NCI-H2081 (cell line): ENCODE results near the gene SORCS1.

Experiments used
- DNase-seq, 2 experiments: peaks; one replicate each; lab custom pipeline; 2025; lab: John Stamatoyannopoulos, UW

SORCS1 gene

GRCh38 chr10:106734220-106734619, 430.3 kb downstream of the SORCS1 start:
- no peak for DNase-seq

GRCh38 chr10:106728232-106728631, 436.3 kb downstream of the SORCS1 start:
- DNase-seq = no peak

GRCh38 chr10:106727170-106727569, 437.3 kb downstream of the SORCS1 start:
- no peak for DNase-seq

- DNase-seq = no peak
Measured at GRCh38 chr10:106722524-106722923, 442.0 kb downstream of the SORCS1 start.

DNA sequence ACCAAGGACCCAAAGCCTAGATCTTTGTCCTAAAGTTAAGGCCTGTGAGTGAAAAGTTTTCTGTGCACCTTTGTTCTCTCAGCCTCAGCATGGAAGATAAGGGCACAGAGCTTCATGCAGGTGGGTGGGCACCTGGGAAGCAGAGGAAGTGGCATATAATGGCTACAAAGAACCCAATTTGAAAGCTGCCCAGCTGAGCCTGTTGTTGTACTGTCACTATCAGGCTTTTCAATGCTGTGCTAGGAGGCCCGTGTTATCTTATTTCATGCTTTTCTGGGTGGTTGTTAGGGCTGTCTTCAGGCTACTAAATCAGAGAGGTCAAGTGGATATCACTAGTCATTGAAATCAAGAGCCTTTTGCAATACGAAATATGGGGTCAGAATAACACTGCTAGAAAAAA, 443.8 kb downstream of the SORCS1 start:
- no peak for DNase-seq

GRCh38 chr10:106716381-106716780, 448.1 kb downstream of the SORCS1 start:
- DNase-seq = no peak

DNA sequence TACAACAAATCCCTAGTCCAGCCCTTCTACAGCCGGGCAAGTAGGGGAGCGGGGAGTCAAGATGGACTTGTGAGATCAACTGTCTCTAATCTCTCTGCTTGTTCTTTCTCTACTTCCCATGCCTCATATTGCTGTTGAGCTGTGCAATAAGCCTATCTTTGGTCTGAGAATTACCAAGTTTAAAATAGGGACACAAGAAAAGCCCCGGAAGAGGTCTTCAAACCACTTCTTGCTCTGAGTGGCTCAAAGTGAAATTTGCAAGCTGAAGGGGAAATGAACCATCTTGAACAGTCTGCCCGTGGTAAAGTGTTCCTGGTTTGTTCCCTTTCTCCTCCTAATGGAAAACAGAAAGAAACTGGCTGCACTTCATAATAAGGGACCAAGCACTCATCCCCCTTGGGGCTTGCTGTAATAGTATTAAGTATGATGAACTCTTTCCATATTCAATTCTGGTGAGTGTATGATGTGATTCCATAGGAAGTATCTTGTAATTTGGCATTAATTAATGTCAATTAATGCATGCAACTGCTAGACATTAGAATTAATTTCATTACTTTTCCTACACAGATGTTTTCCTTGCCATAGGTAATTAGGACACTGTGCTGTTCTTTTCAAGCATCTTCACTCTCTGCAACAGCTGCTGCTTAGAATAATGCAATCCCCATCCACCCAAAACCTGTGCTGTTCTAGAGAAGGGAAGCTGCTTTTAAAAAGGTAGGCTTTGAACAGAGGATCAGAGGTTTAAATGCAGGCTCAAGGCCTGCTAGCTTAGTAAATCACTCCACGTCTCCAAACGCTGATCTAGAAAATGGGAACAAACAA, 449.6 kb downstream of the SORCS1 start:
- DNase-seq = no peak

DNA sequence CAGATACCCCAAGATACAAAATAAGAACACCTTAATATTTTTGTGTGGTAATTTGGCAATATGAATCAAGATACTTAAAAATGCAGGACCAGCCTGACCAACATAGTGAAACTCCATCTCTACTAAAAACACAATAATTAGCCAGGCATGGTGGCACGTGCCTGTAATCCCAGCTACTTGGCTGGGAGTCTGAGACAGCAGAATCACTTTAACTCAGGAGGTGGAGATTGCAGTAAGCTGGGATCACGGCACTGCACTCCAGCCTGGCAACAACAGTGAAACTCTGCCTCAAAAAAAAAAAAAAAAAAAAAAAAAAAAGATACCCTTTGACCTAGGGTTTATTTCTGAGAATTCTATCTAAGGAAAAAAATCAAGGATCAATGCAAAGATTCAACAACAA, 450.7 kb downstream of the SORCS1 start:
- no peak for DNase-seq

DNA sequence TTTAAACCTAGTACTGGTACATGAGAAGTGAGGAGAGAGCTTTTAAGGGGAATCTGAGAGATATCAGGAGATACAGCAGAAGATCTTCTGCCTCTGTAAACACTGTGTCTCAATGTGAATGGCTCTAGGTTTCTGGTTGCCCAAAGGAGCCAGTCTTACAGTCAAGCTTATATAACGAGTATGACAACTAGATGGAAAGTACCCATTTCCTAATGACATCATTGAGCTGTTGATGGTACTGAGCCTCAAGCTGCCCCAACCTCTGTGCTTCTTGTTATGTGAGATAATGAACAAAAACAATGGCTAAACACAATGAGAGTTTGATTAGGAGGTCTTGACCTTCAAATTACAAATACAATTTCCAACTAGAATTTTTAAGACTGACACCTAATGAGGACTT, 451.5 kb downstream of the SORCS1 start:
- DNase-seq = no peak

GRCh38 chr10:106711313-106711906, 453.1 kb downstream of the SORCS1 start:
- no peak for DNase-seq

- DNase-seq = no peak
Measured at GRCh38 chr10:106708506-106708905, 456.0 kb downstream of the SORCS1 start.

DNA sequence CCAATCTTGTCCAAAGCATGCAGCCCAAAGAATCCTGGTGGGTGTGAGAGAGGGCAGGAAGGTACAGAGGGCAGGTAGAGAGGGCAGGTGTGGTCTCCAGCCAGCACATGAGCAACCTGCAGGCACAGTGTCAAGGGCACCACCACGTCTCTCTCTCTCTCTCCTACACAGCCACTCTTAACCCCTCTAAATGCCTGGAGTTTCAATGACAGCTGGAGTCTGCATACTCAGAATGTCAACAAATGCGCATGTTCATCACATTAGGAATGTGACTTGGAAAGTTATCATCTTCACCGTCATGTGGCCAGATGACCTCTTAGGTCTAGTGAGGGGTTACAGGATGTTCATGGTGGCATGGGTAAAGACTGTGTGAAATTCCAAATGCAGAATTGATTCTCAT, 456.8 kb downstream of the SORCS1 start:
- no peak for DNase-seq

DNA sequence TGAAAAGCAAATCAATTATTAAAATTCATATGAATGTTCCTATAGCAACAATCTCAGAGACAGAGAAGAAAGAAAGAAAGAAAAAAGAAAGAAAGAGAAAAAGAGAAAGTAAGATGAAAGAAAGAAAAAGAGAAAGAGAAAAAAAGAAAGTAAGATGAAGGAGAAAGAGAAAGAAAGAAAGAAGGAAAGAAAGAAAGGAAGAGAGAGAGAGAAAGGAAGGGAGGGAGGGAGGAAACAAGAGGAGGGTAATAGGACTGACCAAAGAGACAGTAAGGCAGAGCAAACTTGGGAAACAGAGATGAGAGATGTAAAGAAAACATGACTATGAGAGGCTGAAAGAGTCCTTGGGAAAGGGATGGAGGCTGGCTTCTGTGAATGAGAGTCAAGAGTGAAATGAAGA, 458.4 kb downstream of the SORCS1 start:
- no peak for DNase-seq

DNA sequence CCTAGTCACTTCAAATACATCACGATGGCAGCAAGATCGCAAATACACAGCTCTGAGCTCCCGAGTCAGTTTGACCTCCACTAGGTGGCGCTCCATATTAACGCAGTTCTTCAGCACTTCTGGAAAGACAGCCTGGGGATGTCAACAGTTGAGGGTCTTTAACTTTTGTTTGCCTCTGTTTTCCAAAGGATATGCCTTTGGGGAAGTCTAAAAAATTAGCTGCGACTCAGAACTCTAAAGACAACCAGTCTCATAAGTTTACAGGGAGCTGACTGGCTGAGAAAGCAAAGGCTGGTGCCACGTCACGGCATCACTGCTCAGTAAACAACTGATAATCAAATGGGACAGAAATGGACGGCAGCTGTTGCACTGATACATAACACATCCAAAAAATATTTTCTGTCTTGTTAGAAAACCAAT, 458.8 kb downstream of the SORCS1 start:
- DNase-seq = peak; percentile 3 to 13

GRCh38 chr10:106696239-106696638, 468.3 kb downstream of the SORCS1 start:
- no peak for DNase-seq

GRCh38 chr10:106694696-106695095, 469.8 kb downstream of the SORCS1 start:
- DNase-seq = no peak

DNA sequence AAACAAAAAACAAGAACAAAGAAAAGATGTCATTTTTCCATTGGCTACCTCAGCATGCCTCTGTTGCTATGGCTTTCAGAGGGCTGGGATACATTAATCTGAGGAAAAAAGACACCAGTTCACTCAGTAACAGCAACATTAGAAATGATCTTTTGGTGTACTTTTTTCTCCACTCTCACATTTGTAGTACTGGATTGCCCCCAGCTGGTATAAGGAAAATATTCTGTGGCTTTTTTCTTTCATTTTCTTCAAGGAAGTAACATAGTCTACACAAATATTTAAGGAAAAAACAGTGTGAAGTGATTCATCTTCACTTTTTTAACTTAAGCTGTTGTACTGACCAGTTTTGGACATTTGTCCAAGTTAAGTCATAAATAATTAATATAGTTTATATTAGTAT, 482.3 kb downstream of the SORCS1 start:
- no peak for DNase-seq

- DNase-seq = no peak
Measured at GRCh38 chr10:106680061-106680460, 484.4 kb downstream of the SORCS1 start.

GRCh38 chr10:106679314-106679713, 485.2 kb downstream of the SORCS1 start:
- DNase-seq = no peak

- no peak for DNase-seq
Measured at GRCh38 chr10:106672517-106673175, 491.9 kb downstream of the SORCS1 start.

DNA sequence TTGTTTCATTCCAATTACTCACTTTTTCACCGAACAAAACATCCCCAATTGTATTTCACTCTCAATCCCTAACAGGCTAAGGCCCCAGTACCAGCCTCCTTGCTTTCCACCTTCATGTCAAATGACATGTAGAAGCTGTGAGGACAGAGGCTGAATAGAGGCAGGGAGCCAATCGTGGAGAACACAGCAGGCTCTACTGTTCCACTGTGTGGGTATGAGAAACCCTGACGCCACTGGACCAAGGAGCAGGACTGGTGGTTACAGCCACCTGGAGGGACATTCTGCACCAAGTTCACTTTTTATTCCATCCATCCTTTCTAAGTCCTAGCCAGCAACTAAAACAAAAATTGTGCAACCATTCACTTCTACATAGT, 502.8 kb downstream of the SORCS1 start:
- no peak for DNase-seq

DNA sequence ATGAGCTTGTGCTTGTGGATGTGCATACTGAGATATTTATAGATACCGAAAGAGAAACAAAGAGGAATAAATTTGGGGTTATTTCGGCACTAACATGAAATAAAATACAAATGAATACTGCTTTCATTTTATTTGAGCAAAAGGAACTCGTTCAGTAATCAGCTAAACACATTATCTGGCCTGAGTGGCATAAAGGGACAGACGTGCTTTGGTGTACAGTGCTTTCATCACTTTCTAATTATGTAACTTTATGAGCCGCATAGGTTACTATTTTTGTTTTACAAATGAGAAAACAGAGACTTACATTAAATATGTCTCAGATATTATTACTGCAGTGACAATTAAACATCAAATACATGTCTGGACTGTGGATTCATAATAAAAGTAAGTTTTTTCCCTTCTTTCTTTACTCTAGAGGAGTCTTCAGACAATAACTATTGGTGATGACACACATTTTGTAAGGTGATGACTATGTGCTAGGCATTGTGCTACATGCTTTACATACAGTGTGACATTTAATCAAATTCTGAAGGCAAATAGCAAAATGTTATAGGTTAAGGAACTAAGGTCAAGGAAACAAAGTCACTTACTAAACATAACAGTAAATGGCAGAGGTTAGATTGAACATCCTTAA, 503.3 kb downstream of the SORCS1 start:
- no peak for DNase-seq

DNA sequence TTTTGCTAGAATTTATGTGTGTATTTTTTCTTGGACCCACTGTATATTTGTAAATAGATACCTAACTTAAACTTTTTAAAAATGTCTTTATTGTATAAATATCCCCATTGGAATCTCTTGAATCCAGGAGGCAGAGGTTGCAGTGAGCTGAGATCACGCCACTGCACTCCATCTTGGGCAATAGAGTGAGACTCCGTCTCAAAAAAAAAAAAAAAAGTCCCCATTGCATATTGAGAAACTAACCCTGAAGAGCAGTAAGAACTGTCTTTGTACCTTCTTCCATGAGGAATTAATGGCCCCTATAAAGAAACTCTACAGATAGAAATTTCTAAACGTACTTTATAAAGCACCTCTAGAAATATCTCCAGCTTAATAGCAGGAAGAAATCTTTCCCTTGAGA, 504.0 kb downstream of the SORCS1 start:
- no peak for DNase-seq
